ENCODE data around the gene GRM1. TPM values are rescaled to one million over a fixed set of nuclear protein-coding genes. Genes with fewer than 3 reads are reported as not detected.

Gene GRM1
- total RNA-seq, 2 experiments from 2014 or later = not detected

DNA sequence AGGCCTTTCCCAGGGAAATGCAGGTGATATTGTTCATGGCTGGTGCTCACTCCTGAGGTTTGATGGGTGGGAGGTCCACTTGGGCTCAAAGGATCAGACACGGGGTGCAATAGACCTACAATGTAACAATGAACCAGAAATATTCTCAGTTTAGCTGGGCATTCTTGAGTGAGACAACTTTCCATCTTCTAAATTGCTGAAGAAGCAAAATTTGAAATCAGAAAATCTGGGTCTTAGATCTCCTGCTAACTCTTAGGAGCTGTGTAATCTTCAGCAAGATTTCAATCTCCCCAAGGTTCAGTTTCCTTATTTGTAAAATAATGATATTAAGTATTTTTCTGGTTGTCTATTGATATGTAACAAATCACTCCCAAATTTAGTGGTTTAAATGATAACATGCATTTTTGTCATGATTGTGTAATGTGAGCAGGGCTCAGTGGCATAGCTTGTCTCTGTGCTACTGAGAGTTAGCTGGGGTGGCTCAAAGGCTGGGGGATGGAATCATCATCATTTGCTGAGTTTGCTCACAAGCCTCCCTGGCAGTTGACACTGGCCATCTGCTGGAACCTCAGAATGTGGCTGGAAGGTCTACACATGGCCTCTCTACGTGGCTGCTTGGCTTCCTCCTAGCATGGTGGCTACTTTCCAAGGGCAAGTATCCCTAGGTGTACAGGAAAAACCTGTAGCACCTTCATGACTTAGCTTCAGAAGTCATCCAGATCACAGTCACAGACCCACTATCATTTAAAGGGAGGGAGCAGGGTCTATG lies 98.8 kb downstream of the GRM1 start:
- Mint-ChIP-seq H3K27me3 (no peaks in the 10 kb centered on the region), H3K36me3 (ENCODE audit: low read depth) (no peaks in the 10 kb centered on the region), H3K4me3 (no peak overlapping the region), H3K4me1 (ENCODE audit: low read depth) (no peaks in the 10 kb centered on the region), H3K9me3 (no peaks in the 10 kb centered on the region), H3K27ac (no peak overlapping the region)
- intact Hi-C loops (cut with DNase I, micrococcal nuclease) = no loop called here
- ChIA-PET CTCF (no interaction called here), POLR2A (no interaction called here)
- Histone ChIP-seq H3K4me3 (ENCODE audit: low read length) (no peak overlapping the region), H3K4me1 (ENCODE audit: insufficient read depth, low read length) (no peaks in the 10 kb centered on the region), H3K36me3 (ENCODE audit: insufficient read depth, low read length) (no peaks in the 10 kb centered on the region), H3K27me3 (ENCODE audit: control insufficient read depth in 1 of 2, insufficient read depth in 2 of 2, low read length in 2 of 2) (no peaks in the 10 kb centered on the region), H3K27ac (ENCODE audit: low read depth in 1 of 2, low read length in 2 of 2) (no peak overlapping the region), H3K9me3 (ENCODE audit: control insufficient read depth in 1 of 2, insufficient read depth in 1 of 2, low read length in 2 of 2) (no peaks in the 10 kb centered on the region)
- TF ChIP-seq, protein P1, sequence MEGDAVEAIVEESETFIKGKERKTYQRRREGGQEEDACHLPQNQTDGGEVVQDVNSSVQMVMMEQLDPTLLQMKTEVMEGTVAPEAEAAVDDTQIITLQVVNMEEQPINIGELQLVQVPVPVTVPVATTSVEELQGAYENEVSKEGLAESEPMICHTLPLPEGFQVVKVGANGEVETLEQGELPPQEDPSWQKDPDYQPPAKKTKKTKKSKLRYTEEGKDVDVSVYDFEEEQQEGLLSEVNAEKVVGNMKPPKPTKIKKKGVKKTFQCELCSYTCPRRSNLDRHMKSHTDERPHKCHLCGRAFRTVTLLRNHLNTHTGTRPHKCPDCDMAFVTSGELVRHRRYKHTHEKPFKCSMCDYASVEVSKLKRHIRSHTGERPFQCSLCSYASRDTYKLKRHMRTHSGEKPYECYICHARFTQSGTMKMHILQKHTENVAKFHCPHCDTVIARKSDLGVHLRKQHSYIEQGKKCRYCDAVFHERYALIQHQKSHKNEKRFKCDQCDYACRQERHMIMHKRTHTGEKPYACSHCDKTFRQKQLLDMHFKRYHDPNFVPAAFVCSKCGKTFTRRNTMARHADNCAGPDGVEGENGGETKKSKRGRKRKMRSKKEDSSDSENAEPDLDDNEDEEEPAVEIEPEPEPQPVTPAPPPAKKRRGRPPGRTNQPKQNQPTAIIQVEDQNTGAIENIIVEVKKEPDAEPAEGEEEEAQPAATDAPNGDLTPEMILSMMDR (IDR thresholded peaks at IDR 0.05) = no peak
- no peak for DNase-seq
- ATAC-seq (ENCODE audit: poor library complexity) = no peak

- no peak for DNase-seq
- TF ChIP-seq, protein P1 (IDR thresholded peaks at IDR 0.05) = no peak
- intact Hi-C loops (cut with DNase I, micrococcal nuclease) = no loop called here
- H3K36me3 Mint-ChIP-seq (ENCODE audit: low read depth) = no peaks in the 10 kb centered on the region
- ATAC-seq (ENCODE audit: poor library complexity) = no peak
- H3K4me3 ChIP-seq (ENCODE audit: low read length) = no peak overlapping the region
- no peaks in the 10 kb centered on the region for H3K27me3 Mint-ChIP-seq
- ChIA-PET POLR2A (no interaction called here), CTCF (no interaction called here)
- H3K4me1 Mint-ChIP-seq (ENCODE audit: low read depth) = no peaks in the 10 kb centered on the region
- H3K27ac Mint-ChIP-seq = no peak overlapping the region
- H3K9me3 Mint-ChIP-seq = peaks cover 12% of the 10 kb centered on the region
- H3K27ac ChIP-seq (ENCODE audit: low read depth in 1 of 2, low read length in 2 of 2) = no peak overlapping the region
- no peaks in the 10 kb centered on the region for H3K4me1 ChIP-seq (ENCODE audit: insufficient read depth, low read length)
- no peaks in the 10 kb centered on the region for H3K36me3 ChIP-seq (ENCODE audit: insufficient read depth, low read length)
- H3K4me3 Mint-ChIP-seq = no peak overlapping the region
- H3K9me3 ChIP-seq (ENCODE audit: control insufficient read depth in 1 of 2, insufficient read depth in 1 of 2, low read length in 2 of 2) = no peaks in the 10 kb centered on the region
- no peaks in the 10 kb centered on the region for H3K27me3 ChIP-seq (ENCODE audit: control insufficient read depth in 1 of 2, insufficient read depth in 2 of 2, low read length in 2 of 2)
These were observed 105.0 kb downstream of the GRM1 start for GRCh38 chr6:146133866-146134265.

GRCh38 chr6:146135167-146135566 lies 106.3 kb downstream of the GRM1 start:
- H3K36me3 ChIP-seq (ENCODE audit: insufficient read depth, low read length) = no peaks in the 10 kb centered on the region
- Mint-ChIP-seq H3K4me3 (no peak overlapping the region), H3K27ac (no peak overlapping the region), H3K27me3 (no peaks in the 10 kb centered on the region), H3K9me3 (peaks cover 12% of the 10 kb centered on the region), H3K36me3 (ENCODE audit: low read depth) (no peaks in the 10 kb centered on the region), H3K4me1 (ENCODE audit: low read depth) (no peaks in the 10 kb centered on the region)
- intact Hi-C loops (cut with DNase I, micrococcal nuclease) = no loop called here
- no peaks in the 10 kb centered on the region for H3K27me3 ChIP-seq (ENCODE audit: control insufficient read depth in 1 of 2, insufficient read depth in 2 of 2, low read length in 2 of 2)
- H3K27ac ChIP-seq (ENCODE audit: low read depth in 1 of 2, low read length in 2 of 2) = no peak overlapping the region
- DNase-seq (no peak), ATAC-seq (ENCODE audit: poor library complexity) (no peak)
- no peaks in the 10 kb centered on the region for H3K4me1 ChIP-seq (ENCODE audit: insufficient read depth, low read length)
- no peaks in the 10 kb centered on the region for H3K9me3 ChIP-seq (ENCODE audit: control insufficient read depth in 1 of 2, insufficient read depth in 1 of 2, low read length in 2 of 2)
- no peak overlapping the region for H3K4me3 ChIP-seq (ENCODE audit: low read length)
- POLR2A ChIA-PET = no interaction called here
- CTCF ChIA-PET = no interaction called here
- TF ChIP-seq, protein P1 (IDR thresholded peaks at IDR 0.05) = no peak

Data from CD4-positive, alpha-beta T cell (primary cell).